ENCODE data around the gene BLTP3B. TPM values are rescaled to one million over a fixed set of nuclear protein-coding genes. Genes with fewer than 3 reads are reported as not detected.
A peak's percentile ranks its signal among the peaks of the same experiment; 100 is the strongest.

BLTP3B gene
- total RNA-seq, 2 experiments from 2014 or later = 17.8 to 20.5 TPM

DNA sequence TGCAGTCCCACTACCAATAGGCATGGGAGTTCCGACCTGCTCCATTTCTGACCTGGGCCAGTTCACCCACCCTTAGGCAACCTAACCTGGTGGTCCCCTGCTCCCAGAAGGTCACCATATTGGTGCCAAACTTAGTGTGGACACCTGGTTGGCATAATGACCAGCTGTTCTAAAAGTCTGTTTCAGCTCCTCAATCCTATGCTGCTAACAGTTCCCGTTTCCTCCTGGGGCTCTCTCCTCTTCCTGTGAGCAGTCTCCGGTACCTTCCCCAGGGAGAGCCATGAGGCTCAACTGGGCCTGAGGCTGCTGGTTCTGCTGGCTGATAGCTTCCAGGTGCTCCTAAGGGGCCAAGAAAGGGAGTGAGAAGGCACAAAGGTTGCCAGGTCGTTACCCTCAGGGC lies 15.9 kb upstream of the BLTP3B start:
- POLR2A ChIA-PET = no interaction called here
- CTCF ChIA-PET = no interaction called here
- H3K4me1 Mint-ChIP-seq (ENCODE audit: low read depth) = peaks cover 14% of the 10 kb centered on the region
- no peaks in the 10 kb centered on the region for H3K27me3 Mint-ChIP-seq (ENCODE audit: low read depth)
- H3K9me3 Mint-ChIP-seq (ENCODE audit: insufficient read depth) = no peaks in the 10 kb centered on the region
- ATAC-seq (no peak), DNase-seq (no peak)
- no peak overlapping the region for H3K27ac Mint-ChIP-seq
- peaks cover 4% of the 10 kb centered on the region for H3K36me3 Mint-ChIP-seq (ENCODE audit: low read depth)
- H3K4me3 Mint-ChIP-seq = no peak overlapping the region

DNA sequence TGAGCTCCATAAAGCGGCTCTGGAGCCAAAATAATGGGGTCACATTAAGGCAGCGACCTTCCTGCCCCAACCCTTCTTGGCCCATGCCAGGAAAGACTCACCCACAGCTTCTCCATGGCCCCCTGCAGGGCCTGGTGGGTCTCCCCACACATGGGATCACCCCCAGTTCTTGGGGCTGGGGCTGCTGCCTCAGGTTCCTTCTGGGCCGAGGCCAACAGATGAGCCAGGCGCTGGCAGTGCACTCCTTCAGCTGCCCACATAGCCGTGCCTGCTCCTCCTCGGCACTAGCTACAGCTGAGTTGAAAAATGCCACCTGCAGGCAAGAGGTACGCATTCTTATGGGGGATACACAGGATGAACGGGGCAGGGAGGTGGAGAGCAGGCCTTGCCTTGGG lies 14.8 kb upstream of the BLTP3B start:
- Mint-ChIP-seq H3K4me3 (no peak overlapping the region), H3K27ac (peak overlapping the region; percentile 39), H3K36me3 (ENCODE audit: low read depth) (peaks cover 2% of the 10 kb centered on the region), H3K27me3 (ENCODE audit: low read depth) (no peaks in the 10 kb centered on the region), H3K4me1 (ENCODE audit: low read depth) (peaks cover 9% of the 10 kb centered on the region), H3K9me3 (ENCODE audit: insufficient read depth) (no peaks in the 10 kb centered on the region)
- ATAC-seq = no peak
- DNase-seq = no peak
- POLR2A ChIA-PET = no interaction called here
- CTCF ChIA-PET = no interaction called here

DNA sequence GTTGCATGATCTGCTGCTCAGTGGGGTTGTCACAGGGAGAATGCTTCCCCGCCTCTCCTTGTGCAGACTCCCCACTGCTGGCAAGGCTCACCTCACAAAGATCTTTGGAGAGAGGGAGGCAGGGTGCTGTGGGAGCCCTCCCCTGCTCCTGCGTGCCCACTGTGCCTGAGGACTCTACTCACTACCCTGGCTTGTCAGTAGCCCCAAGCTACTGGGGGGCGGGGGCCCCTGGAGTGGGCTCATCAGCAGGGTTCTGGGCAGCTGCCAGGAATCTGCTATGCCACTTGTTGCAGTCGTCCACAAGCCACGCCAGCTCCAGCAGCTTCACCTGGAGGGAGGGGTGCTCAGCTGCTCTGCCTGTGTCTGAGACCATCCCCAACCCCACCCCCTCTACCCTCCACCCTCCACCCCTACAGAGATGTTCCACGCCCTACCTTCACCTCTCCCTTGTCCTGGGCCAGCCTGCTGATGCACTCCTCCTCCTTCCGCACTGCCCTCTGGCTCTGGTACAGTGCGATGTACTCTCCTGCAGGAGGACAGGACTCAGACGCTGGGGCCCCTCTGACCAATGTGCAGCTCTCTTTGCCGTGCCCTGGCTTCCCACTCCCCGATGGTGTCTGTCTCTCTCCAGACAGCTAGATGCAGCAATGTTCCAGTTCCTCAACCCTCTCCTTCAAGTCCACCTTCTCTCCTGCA lies 14.2 kb upstream of the BLTP3B start:
- no peak overlapping the region for H3K4me3 Mint-ChIP-seq
- peaks cover 2% of the 10 kb centered on the region for H3K36me3 Mint-ChIP-seq (ENCODE audit: low read depth)
- ATAC-seq (no peak), DNase-seq (no peak)
- H3K9me3 Mint-ChIP-seq (ENCODE audit: insufficient read depth) = no peaks in the 10 kb centered on the region
- ChIA-PET CTCF (no interaction called here), POLR2A (no interaction called here)
- no peaks in the 10 kb centered on the region for H3K27me3 Mint-ChIP-seq (ENCODE audit: low read depth)
- peak overlapping the region; percentile 39 for H3K27ac Mint-ChIP-seq
- peaks cover 9% of the 10 kb centered on the region for H3K4me1 Mint-ChIP-seq (ENCODE audit: low read depth)

DNA sequence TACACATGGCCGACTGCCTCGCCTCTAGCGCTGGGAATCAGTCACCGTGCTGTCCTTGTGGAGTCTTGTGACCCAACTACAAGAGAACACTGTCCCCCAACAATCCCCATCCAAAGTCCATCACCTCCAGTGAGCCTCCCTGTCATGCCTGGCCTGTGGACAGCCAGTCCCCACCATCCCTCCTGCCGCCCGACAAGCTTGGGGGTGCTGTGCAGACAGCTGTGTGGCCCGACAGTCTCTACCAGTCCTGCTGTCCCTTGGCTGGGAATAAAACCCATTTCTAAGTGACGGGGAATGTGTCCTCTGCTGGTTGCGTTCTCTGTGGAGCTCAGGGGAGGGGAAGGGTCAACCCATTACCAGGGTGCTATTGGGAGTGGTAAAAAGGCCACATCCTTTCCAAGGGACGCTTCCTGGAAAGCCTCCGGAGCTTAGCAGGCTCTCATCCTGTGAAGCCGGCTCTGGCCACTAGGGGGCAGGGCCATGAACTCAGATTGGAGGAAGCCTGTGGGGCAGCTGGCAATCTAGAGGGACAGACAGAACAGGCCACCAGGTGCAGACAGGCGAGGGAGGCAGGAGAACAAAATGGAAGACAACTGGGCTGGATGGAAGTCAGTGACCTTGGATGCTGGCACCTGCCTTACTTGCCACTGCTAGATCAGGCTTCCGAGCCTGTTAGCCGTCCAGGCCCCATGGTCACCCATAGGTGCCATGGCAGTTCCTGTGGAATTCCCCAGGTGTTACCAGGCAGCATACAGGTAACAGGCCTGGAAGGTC lies 12.0 kb upstream of the BLTP3B start:
- CTCF ChIA-PET = interaction anchor here (0.7 to 2.8 kb wide), 23 partner anchors 8 to 250 kb away, joined by 3 to 44 read pairs (median 6); partner anchors contain the start of gene ACTR6
- peaks cover 9% of the 10 kb centered on the region for H3K4me1 Mint-ChIP-seq (ENCODE audit: low read depth)
- H3K4me3 Mint-ChIP-seq = no peak overlapping the region
- POLR2A ChIA-PET = no interaction called here
- no peaks in the 10 kb centered on the region for H3K9me3 Mint-ChIP-seq (ENCODE audit: insufficient read depth)
- DNase-seq = peak; percentile 80
- H3K27me3 Mint-ChIP-seq (ENCODE audit: low read depth) = no peaks in the 10 kb centered on the region
- H3K36me3 Mint-ChIP-seq (ENCODE audit: low read depth) = peaks cover 2% of the 10 kb centered on the region
- peak overlapping the region; percentile 59 for H3K27ac Mint-ChIP-seq
- ATAC-seq = peak; percentile 78

DNA sequence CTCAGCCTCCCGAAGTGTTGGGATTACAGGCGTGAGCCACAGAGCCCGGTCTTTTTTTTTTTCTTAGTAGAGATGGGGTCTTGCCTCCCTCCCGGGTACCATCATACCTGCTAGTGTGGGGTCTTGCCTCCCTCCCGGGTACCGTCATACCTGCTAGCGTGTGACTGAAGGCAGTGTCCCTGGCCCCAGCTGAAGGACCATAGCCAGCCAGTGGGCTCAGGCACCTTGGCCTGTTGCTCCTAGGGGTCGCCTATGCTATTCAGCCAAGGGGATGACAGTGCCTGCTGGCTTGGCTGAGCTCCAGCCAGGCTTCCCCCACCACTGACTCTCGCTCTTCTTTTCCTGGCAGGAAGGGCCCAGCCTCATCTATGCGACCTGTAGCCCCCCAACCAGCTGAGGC lies 10.5 kb upstream of the BLTP3B start:
- no peak for DNase-seq
- no peak overlapping the region for H3K27ac Mint-ChIP-seq
- H3K9me3 Mint-ChIP-seq (ENCODE audit: insufficient read depth) = no peaks in the 10 kb centered on the region
- ChIA-PET POLR2A (no interaction called here), CTCF (interaction anchor here (2.1 to 2.8 kb wide), 2 partner anchors 9 to 11 kb away, joined by 21 to 44 read pairs; no protein-coding TSS in a partner anchor)
- H3K36me3 Mint-ChIP-seq (ENCODE audit: low read depth) = peaks cover 2% of the 10 kb centered on the region
- H3K4me3 Mint-ChIP-seq = no peak overlapping the region
- ATAC-seq = no peak
- no peaks in the 10 kb centered on the region for H3K27me3 Mint-ChIP-seq (ENCODE audit: low read depth)
- H3K4me1 Mint-ChIP-seq (ENCODE audit: low read depth) = peaks cover 9% of the 10 kb centered on the region

DNA sequence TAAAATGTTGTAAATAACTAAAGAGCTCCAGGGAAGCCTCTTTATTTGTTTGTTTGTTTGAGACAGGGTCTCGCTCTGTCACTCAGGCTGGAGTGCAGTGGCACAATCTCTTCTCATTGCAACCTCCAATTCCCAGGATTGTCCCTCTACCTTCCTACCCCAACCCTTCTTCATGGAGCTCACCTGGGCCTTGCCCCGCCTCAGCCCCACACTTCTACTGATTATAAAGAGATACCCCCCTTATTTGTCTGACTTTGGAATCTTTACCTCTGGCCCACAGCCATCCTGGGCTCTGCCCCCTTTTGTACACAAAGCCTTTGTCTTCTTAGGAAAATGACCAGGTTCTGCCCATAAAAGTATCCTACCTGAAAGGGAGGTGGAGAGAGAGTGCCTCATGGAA lies 9.1 kb upstream of the BLTP3B start:
- no peak overlapping the region for H3K4me3 Mint-ChIP-seq
- H3K36me3 Mint-ChIP-seq (ENCODE audit: low read depth) = peaks cover 2% of the 10 kb centered on the region
- CTCF ChIA-PET = interaction anchor here (1.1 kb wide), 1 partner anchor 13 kb away, joined by 3 read pairs; no protein-coding TSS in a partner anchor

DNA sequence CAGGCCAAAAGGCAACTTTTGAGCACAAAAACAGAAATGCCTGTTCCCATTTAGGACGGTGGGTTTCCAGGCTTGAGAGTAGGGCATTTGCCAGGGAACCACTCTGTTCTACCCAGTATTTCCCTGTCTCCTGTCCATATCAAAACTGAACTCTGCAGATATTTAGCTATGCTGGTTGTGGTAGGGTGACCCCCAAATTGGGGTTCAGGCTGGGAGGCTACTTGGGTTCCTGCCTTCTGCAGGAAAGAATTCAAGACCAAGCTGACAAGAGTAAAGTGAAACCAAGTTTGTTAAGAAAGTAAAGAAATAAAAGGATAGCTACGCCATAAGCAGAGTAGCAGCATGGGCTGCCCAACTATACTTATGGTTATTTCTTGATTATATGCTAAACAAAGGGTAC lies 3.6 kb upstream of the BLTP3B start:
- peaks cover 14% of the 10 kb centered on the region for H3K4me1 Mint-ChIP-seq (ENCODE audit: low read depth)
- ChIA-PET POLR2A (no interaction called here), CTCF (interaction anchor here (0.9 to 1.6 kb wide), 2 partner anchors 9 to 17 kb away, joined by 4 to 9 read pairs; no protein-coding TSS in a partner anchor)
- no peak overlapping the region for H3K27ac Mint-ChIP-seq
- peaks cover 3% of the 10 kb centered on the region for H3K36me3 Mint-ChIP-seq (ENCODE audit: low read depth)
- DNase-seq = no peak
- no peak for ATAC-seq
- no peaks in the 10 kb centered on the region for H3K9me3 Mint-ChIP-seq (ENCODE audit: insufficient read depth)
- no peak overlapping the region for H3K4me3 Mint-ChIP-seq
- H3K27me3 Mint-ChIP-seq (ENCODE audit: low read depth) = no peaks in the 10 kb centered on the region

More for the DNA sequence above, 9.1 kb upstream of the BLTP3B start:
- DNase-seq (no peak), ATAC-seq (no peak)
- H3K9me3 Mint-ChIP-seq (ENCODE audit: insufficient read depth) = no peaks in the 10 kb centered on the region
- H3K4me1 Mint-ChIP-seq (ENCODE audit: low read depth) = peaks cover 9% of the 10 kb centered on the region
- H3K27me3 Mint-ChIP-seq (ENCODE audit: low read depth) = no peaks in the 10 kb centered on the region
- POLR2A ChIA-PET = no interaction called here
- H3K27ac Mint-ChIP-seq = no peak overlapping the region

DNA sequence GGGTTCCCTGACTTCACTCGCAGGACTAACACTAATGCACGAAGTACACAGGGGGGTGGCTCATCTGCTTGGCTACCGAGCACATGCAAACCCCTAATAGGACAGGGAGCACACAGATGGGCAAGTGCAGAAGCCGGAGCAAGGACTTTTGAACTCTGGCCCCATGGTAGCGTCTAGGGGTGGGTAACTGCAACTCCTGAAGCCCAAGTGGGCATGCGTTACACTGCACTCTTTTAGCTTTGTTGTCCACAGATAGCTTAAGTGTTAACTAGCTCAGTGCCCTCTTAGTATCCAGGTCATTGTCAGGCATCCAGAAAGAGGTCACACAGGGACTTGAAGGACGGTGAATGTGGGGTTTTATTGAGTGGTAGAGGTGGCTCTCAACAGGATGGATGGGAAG lies 3.0 kb upstream of the BLTP3B start:
- peaks cover 17% of the 10 kb centered on the region for H3K4me1 Mint-ChIP-seq (ENCODE audit: low read depth)
- CTCF ChIA-PET = interaction anchor here (1.6 to 2.7 kb wide), 2 partner anchors 9 kb away, joined by 9 to 21 read pairs; no protein-coding TSS in a partner anchor
- peaks cover 6% of the 10 kb centered on the region for H3K36me3 Mint-ChIP-seq (ENCODE audit: low read depth)
- ATAC-seq (no peak), DNase-seq (no peak)
- H3K27ac Mint-ChIP-seq = no peak overlapping the region
- H3K27me3 Mint-ChIP-seq (ENCODE audit: low read depth) = no peaks in the 10 kb centered on the region
- no peak overlapping the region for H3K4me3 Mint-ChIP-seq
- POLR2A ChIA-PET = interaction anchor here (2.6 kb wide), 1 partner anchor 55 kb away, joined by 9 read pairs; the partner anchor contains the start of gene ACTR6
- no peaks in the 10 kb centered on the region for H3K9me3 Mint-ChIP-seq (ENCODE audit: insufficient read depth)

DNA sequence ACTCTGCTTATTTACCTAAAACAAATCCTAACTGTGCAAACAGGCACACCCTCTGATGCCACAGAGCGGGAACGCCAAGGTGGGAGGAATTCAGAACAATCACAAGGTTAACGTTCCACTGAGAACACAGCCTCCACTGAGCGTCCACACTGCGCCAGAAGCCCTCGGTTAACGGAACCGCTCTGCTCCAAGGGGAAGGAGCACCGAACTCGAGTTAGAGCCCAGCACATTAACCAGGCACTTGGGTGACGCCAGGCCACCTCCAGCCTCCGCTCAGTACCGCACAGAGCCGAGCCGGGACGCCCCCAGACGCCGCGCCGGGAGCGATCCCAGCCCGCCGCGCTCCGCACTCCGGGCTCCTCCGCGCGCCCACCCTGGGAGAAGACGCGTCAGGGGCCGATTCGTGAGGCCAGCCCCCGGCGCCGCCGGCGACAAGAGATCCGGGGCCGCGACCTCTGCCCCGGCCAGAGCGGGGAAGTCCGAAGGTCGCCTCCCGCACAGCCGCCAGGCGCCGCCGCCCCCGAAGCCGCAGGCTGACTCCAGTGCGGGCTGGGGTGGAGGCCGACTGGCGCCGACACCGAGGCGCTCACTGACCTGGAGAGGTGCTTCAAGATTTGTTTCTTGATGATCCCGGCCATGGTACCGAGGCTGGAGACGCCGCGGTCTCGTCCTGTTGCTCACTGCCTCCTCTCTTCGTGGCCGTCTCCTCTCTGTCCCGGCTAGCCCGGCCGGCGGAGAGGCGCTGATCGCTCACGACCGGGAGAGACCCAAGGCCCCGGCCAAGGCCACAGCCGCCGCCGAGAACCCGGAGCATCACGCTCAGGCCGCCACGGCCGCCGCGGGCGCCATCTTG lies 450 bp downstream of the BLTP3B start:
- H3K36me3 Mint-ChIP-seq (ENCODE audit: low read depth) = peaks cover 9% of the 10 kb centered on the region
- H3K9me3 Mint-ChIP-seq (ENCODE audit: insufficient read depth) = no peaks in the 10 kb centered on the region
- peak overlapping the region; percentile 95 for H3K4me3 Mint-ChIP-seq
- no peaks in the 10 kb centered on the region for H3K27me3 Mint-ChIP-seq (ENCODE audit: low read depth)
- peak; percentile 59 for ATAC-seq
- ChIA-PET CTCF (no interaction called here), POLR2A (interaction anchor here (0.9 kb wide), 1 partner anchor 32 kb away, joined by 3 read pairs; no protein-coding TSS in a partner anchor)
- peaks cover 46% of the 10 kb centered on the region for H3K4me1 Mint-ChIP-seq (ENCODE audit: low read depth)
- peak overlapping the region; percentile 97 for H3K27ac Mint-ChIP-seq
- peak; percentile 54 for DNase-seq

DNA sequence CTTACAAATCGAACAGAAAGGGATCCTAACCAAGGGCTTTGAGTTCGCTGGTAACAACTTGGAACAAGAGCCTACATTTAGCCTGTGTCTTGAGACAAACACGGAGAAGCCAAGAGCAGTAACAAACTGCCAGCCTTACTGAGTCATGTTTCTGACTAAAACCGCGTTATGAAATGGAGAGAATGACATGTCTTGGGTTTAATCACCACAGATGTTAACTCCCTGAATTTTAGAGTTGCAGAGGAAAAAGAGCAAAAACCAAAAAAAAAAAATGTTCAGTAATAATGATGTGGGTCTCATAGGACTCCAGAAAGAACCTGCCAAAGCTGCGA lies 1.0 kb downstream of the BLTP3B start:
- DNase-seq (peak; percentile 56), ATAC-seq (peak; percentile 50)
- Mint-ChIP-seq H3K27ac (peak overlapping the region; percentile 94), H3K27me3 (ENCODE audit: low read depth) (no peaks in the 10 kb centered on the region), H3K4me1 (ENCODE audit: low read depth) (peaks cover 49% of the 10 kb centered on the region), H3K36me3 (ENCODE audit: low read depth) (peaks cover 11% of the 10 kb centered on the region), H3K4me3 (peak overlapping the region; percentile 95), H3K9me3 (ENCODE audit: insufficient read depth) (no peaks in the 10 kb centered on the region)
- CTCF ChIA-PET = no interaction called here
- POLR2A ChIA-PET = interaction anchor here (0.9 kb wide), 1 partner anchor 31 kb away, joined by 3 read pairs; no protein-coding TSS in a partner anchor

DNA sequence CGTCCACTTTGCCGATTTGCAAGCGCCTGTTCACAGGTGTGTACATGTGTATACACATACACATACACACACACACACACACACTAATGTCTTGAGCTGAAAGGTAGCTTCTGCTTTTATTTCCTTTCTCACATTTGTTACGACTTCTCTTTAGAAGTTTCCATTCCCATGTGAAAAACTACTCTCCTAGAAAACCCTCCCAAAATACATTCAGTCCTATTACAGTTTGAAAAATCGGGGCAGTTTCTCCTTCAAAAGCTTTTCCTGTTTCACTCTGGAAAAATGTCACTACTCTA lies 3.9 kb downstream of the BLTP3B start:
- Mint-ChIP-seq H3K27me3 (ENCODE audit: low read depth) (no peaks in the 10 kb centered on the region), H3K9me3 (ENCODE audit: insufficient read depth) (no peaks in the 10 kb centered on the region), H3K4me3 (no peak overlapping the region), H3K4me1 (ENCODE audit: low read depth) (peaks cover 49% of the 10 kb centered on the region), H3K36me3 (ENCODE audit: low read depth) (peaks cover 11% of the 10 kb centered on the region), H3K27ac (no peak overlapping the region)
- DNase-seq = no peak
- ATAC-seq = no peak
- CTCF ChIA-PET = interaction anchor here (1.3 to 2.4 kb wide), 8 partner anchors 11 to 129 kb away, joined by 3 to 21 read pairs (median 4); partner anchors contain the start of genes ACTR6 and SCYL2
- POLR2A ChIA-PET = interaction anchor here (1.1 to 1.6 kb wide), 2 partner anchors 59 to 62 kb away, joined by 3 read pairs; partner anchors contain the start of gene ACTR6
